T-helper 1 cell (primary cell): ENCODE measurements around the gene DNAJB5.
"Not testable (repeated sequence)": the region's sequence is repeated elsewhere in the genome, so short reads cannot be mapped to it uniquely, and the experiment has no call there.

Experiments
- DNase-seq, 5 donors: peaks; one replicate each; pipeline ENCODE4 v3.0.0-alpha.2; 2012 to 2020

The DNAJB5 gene

DNA sequence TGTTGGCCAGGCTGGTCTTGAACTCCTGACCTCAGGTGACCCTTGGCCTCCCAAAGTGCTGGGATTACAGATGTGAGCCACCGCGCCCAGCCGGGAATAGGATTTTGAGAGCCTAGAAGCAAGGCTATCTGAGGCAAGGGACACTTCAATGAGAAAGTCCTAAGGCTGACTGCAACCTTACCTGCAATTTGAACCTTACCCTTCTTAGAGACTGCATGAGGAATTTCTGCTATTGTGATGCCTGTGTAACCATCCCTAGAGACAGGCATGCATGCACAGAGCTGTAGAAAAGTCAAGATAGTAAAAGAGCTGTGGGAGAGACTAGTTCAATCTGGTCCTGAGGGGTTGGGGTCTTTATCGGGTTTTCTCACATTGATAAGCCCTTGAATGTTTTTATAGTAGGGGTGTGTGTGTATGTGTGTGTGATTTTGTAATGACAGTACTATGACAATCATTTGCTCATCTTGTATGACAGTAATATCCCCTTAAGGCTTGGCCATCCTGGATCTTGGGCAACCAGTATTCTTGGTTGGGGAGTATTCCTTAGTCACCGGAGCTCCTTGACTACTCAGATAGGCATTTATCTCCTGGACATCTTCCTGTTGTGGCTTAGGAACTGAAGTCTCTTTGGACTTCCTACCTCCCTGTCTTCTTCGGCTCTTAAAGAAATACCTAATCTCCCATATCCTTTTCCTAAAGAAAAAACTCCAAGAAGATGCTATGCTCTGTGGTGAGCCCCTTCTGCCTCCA, 11.2 kb downstream of the DNAJB5 start:
- no peak for DNase-seq

DNA sequence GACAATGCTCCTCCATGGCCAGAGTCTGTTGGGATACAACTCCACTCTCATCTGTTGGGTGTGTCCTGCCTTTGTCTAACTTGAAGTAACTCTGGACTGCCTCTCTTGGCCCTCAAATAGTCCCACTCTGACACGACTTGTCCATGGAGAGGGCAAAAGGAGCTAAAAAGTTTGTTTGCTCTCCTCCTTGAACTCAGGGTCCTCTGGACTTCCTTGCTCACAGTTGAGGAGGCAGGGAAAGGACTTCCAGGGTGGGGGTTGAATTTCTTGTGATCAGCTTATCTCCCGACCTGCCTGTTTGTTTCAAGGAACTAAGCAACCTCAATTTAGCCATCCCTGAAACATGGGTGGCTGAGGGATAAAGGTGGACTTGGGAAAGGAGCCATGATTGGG, 11.7 kb downstream of the DNAJB5 start:
- no peak for DNase-seq

GRCh38 chr9:35001803-35002502, 12.4 kb downstream of the DNAJB5 start:
- no peak for DNase-seq

DNA sequence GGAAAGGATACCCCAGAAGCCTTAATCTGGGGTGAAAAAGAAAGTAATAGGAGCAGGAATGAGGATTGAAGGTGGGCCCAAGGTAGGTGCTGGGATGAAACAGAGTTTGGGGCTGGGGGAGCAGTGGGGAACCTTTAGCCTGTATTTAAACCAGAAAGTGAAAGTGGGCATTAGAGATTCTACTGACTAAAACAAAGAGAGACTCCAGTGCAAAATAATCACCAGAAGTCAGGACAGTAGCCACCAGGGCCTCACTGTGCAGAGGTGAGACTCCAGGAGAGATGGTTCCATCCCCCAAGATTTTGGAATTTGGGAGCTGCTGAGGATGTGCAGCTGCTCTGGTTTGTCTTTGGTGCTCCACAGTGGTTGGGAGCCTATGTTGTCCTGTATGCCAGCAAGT, 13.1 kb downstream of the DNAJB5 start:
- no peak for DNase-seq

GRCh38 chr9:35004299-35004698, 14.8 kb downstream of the DNAJB5 start:
- not testable (repeated sequence) for DNase-seq

DNA sequence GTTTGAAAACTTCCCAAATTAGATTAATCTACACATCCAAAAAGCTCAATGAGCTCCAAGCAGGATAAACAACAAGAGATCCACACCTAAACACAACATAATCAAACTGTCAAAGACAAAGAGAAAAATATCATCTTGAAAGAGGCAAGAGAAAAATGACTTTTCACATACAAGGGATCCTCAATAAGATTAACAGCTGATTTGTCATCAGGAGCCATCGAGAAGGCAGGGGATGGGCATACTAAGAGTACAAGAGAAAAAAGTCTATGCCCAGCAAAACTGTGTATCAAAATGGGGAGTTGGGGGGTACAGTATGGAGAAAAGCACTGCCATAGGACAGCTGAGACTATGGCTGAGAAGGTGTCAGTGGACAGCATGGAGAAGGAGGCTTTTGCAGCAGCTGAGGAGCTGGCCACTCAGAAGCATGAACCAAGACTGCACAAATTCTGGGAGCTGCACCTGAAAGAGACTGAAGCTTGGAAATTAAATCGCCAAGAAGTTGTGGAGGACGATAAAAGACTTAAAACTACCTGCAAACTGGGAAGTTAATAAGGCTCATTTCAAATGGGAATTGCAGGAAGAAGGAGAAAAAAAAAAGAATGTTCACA, 20.9 kb downstream of the DNAJB5 start:
- DNase-seq, result no peak

GRCh38 chr9:35014517-35014916, 25.0 kb downstream of the DNAJB5 start:
- DNase-seq, result no peak

DNA sequence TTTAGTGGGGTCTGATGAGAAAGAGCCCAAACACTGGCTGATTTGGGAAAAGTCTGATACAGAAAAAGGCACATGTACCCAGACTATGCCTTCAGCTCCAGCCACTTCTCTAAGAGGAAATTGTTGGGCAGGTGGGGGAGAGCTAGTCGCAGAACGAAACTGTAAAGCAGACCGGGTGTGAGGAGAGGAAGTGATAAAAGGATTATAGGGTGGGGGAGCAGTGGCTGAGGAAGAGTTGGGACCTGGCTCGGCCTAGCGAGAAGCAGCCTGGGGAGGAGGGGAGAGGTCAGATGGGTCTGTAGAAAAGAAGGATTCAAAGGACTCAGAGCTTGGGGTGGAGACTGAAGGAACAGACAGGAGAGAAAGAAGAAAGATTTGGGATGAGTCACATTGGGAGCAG, 33.9 kb downstream of the DNAJB5 start:
- not testable (repeated sequence) for DNase-seq

DNA sequence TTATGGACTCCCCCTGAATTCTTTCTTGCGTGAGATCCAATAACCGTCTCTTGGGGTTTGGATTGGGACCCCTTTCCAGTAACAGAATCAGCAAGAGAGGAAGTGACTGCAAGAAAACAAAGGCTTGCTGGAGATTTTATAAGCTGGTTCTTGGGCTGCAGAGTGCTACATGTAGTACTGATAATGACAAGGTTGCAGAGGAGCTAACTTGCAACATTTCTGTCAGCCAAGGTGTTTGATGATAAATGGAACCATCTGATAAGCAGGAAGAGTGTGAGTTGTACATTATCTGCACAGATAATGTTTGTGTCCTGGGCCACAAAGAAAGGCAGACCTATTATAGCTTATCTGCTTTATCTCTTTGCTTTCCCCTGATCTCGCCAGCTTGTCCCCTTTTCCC, 37.1 kb downstream of the DNAJB5 start:
- DNase-seq, result no peak

GRCh38 chr9:35027374-35027773, 37.8 kb downstream of the DNAJB5 start:
- no peak for DNase-seq

- DNase-seq, result no peak
These were observed 38.3 kb downstream of the DNAJB5 start for GRCh38 chr9:35027860-35028259.

GRCh38 chr9:35028341-35028740, 38.8 kb downstream of the DNAJB5 start:
- DNase-seq, result no peak

GRCh38 chr9:35029241-35029640, 39.7 kb downstream of the DNAJB5 start:
- no peak for DNase-seq

DNA sequence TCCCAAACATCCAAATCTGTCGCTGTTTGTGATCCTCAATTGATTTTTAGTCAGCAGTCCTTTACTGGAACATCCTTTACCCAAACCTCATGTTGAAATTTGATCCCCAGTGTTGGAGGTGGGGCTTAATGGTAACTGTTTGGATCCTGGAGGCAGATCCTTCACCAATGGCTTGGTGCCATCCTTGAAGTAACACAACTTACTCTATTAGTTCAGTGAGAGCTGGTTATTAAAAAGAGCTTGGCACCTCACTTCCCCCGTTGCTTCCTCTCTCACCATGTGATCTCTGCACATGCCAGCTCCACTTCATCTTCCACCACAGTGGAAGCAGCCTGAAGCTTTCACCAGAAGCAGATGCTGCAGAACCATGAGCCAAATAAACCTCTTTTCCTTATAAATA, 40.3 kb downstream of the DNAJB5 start:
- no peak for DNase-seq

GRCh38 chr9:35033101-35033500, 43.6 kb downstream of the DNAJB5 start:
- no peak for DNase-seq

DNA sequence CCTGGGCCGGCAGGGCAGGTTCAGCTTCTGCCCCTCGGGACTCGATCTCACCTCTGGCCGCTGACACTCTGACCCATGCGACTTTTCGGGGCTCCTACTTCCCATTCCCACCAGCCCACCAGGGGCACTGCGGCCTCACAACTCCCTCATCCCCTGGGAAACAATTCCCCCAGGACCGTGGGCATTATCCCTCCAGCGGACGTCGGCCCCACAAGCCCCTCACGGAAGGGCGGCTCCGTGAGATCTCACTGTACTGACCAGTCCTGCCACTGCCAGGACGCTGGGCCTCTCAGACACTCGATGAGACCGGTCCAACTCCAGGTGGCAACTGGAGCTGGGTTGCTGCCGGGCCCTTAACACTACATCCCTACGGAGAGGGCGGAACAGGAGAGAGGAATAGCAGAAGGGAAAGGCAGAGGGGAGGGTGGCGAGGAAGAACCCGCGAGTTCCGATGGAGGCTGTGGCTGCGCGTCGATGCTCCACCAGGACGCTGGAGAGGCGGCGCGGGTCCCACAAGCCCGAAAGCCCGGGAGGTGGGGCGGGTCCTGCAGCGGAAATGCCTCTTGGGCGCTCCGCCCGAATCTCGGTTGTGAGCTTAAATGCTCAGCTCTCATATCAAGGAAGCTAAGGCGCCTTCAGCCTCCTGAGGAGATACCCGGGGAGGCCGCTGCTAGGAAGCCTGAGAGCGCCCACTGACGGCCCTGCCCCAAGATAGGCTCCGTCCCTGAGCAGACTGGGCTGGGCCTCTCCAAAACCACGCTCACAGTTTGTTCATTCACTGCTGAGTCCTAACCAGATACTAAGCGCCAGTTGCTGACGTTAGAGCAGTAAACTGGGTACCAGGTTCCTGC, 46.5 kb downstream of the DNAJB5 start:
- DNase-seq, result peak in 4 of 5 donors; percentile 15 to 66 (median 20)

DNA sequence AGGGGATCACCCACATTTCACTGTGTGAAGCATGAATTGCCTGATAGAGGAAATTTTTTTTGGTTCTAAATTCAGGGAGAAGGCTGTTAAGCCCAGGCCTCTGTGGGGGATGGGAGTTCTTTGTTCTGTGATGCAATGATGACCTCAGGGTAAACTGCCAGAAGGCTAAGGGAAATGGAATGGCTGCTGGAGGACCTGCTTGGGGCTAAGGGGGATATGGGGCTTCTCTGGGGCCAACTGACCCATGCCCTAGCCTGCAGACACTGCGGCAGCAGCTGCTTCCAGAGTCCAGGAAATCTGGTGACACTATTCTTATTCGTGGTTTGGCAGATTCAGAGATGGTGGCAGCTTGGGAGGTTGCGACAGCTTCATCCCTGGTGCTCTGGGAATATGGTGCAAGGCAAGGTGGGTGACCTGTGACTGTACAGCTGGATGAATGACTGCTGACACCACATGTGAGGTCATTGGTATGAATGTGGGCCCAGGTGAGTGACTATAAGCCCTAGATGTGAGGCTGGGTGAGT, 52.6 kb downstream of the DNAJB5 start:
- no peak for DNase-seq

- no peak for DNase-seq
These were observed 53.5 kb downstream of the DNAJB5 start for GRCh38 chr9:35042891-35043545.

- no peak for DNase-seq
These were observed 54.5 kb downstream of the DNAJB5 start for GRCh38 chr9:35044071-35044470.
